Ascending aorta (tissue), 2 donors: ENCODE results near the gene SFSWAP. TPM values are rescaled to one million over a fixed set of nuclear protein-coding genes. Genes with fewer than 3 reads are reported as not detected.
"Not testable (repeated sequence)": the region's sequence is repeated elsewhere in the genome, so short reads cannot be mapped to it uniquely, and the experiment has no call there.

Source experiments
- DNase-seq, 2 donors: peaks; one replicate each; pipeline ENCODE4 v3.0.0-alpha.2; 2019; ENCODE audit warnings: low spot score in 2 of 2
- H3K27ac ChIP-seq, 2 donors: fragments of 200-600 bp; sonication (generic); one replicate each; pipeline ENCODE4 v1.5.1; 2016 to 2017; ENCODE audit warnings: mild to moderate bottlenecking in 1 of 2
- H3K27me3 ChIP-seq: fragments of 200-600 bp; sonication (generic); one replicate; pipeline ENCODE4 v1.5.1; 2017
- H3K36me3 ChIP-seq, 2 donors: fragments of 200-600 bp; sonication (generic); one replicate each; pipeline ENCODE4 v1.5.1; 2016
- H3K4me1 ChIP-seq, 2 donors: fragments of 200-600 bp; sonication (generic); one replicate each; pipeline ENCODE4 v1.5.1; 2016 to 2017; ENCODE audit warnings: mild to moderate bottlenecking in 1 of 2
- H3K4me3 ChIP-seq, 2 donors: fragments of 200-600 bp; sonication (generic); one replicate each; pipeline ENCODE4 v1.5.1; 2016 to 2017; ENCODE audit warnings: mild to moderate bottlenecking in 1 of 2
- H3K9me3 ChIP-seq, 2 donors: fragments of 200-600 bp; sonication (generic); one replicate each; pipeline ENCODE4 v1.5.1; 2016
- intact Hi-C: fragments of 100-400 bp; cut with DNase I; formaldehyde crosslinking; loops from one replicate; pipeline ENCODE4 v1.15.1; 2023
- total RNA-seq: library from RNA; depleted of rRNA; stranded (reverse); fragments of >200 nt; gene quantifications from one replicate; pipeline ENCODE4 v1.1.0, GENCODE V29; 2016
- TF ChIP-seq, protein P1 (sequence below), 3 experiments: fragments of 200-600 bp in 2 of 3; fragments of 450-650 bp in 1 of 3; sonication (generic) in 2 of 3; IDR thresholded peaks; one replicate each; pipeline ENCODE4 v1.5.1; 2016 to 2019; ENCODE audit warnings: antibody characterized with exemption in 3 of 3, mild to moderate bottlenecking in 1 of 3, moderate library complexity in 1 of 3

The SFSWAP gene
- total RNA-seq, 1 donor from 2014 or later, result 15.8 TPM

DNA sequence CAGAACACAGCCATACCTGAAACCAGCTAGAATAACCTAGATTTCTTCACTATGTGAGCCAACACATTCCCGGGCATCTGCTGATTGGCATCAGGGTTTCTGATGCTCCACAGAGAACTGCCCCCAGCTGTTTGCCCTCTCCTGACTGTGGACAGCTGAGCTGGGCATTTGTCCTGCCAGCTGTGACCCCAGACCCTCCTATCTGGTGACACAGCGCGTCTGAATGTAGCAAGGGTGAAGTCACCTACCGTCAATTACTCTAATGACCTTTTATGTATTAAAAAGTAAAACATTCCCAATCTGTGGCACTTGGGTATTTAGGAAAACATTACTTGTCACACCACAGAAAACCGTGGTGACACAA lies 29.7 kb upstream of the SFSWAP start:
- TF ChIP-seq, protein P1, sequence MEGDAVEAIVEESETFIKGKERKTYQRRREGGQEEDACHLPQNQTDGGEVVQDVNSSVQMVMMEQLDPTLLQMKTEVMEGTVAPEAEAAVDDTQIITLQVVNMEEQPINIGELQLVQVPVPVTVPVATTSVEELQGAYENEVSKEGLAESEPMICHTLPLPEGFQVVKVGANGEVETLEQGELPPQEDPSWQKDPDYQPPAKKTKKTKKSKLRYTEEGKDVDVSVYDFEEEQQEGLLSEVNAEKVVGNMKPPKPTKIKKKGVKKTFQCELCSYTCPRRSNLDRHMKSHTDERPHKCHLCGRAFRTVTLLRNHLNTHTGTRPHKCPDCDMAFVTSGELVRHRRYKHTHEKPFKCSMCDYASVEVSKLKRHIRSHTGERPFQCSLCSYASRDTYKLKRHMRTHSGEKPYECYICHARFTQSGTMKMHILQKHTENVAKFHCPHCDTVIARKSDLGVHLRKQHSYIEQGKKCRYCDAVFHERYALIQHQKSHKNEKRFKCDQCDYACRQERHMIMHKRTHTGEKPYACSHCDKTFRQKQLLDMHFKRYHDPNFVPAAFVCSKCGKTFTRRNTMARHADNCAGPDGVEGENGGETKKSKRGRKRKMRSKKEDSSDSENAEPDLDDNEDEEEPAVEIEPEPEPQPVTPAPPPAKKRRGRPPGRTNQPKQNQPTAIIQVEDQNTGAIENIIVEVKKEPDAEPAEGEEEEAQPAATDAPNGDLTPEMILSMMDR (IDR thresholded peaks at IDR 0.05), result no peak
- intact Hi-C loops, result no loop called here
- Histone ChIP-seq H3K27me3 (no peaks in the 10 kb centered on the region), H3K27ac (no peak overlapping the region), H3K4me3 (no peak overlapping the region), H3K36me3 (no peaks in the 10 kb centered on the region), H3K4me1 (no peaks in the 10 kb centered on the region), H3K9me3 (no peaks in the 10 kb centered on the region)
- peak in 1 of 2 donors; percentile 18 for DNase-seq

GRCh38 chr12:131681746-131682509 lies 29.0 kb upstream of the SFSWAP start:
- H3K27ac ChIP-seq, H3K4me1 ChIP-seq, H3K9me3 ChIP-seq, intact Hi-C loops, H3K27me3 ChIP-seq, H3K36me3 ChIP-seq, H3K4me3 ChIP-seq: not testable (repeated sequence)
- DNase-seq, result peak in 1 of 2 donors; percentile 54

GRCh38 chr12:131682510-131682895 lies 28.4 kb upstream of the SFSWAP start:
- no peak overlapping the region for H3K4me3 ChIP-seq
- H3K27me3 ChIP-seq, result no peaks in the 10 kb centered on the region
- intact Hi-C loops, result no loop called here
- TF ChIP-seq, protein P1 (IDR thresholded peaks at IDR 0.05), result no peak
- no peaks in the 10 kb centered on the region for H3K4me1 ChIP-seq
- no peak overlapping the region for H3K27ac ChIP-seq
- DNase-seq, result peak in 1 of 2 donors; percentile 33
- no peaks in the 10 kb centered on the region for H3K36me3 ChIP-seq
- no peaks in the 10 kb centered on the region for H3K9me3 ChIP-seq

GRCh38 chr12:131683266-131684014 lies 27.4 kb upstream of the SFSWAP start:
- H3K27me3 ChIP-seq, result no peaks in the 10 kb centered on the region
- TF ChIP-seq, protein P1 (IDR thresholded peaks at IDR 0.05), result no peak
- no peak overlapping the region for H3K27ac ChIP-seq
- intact Hi-C loops, result no loop called here
- H3K4me3 ChIP-seq, result no peak overlapping the region
- peak in 1 of 2 donors; percentile 56 for DNase-seq
- H3K9me3 ChIP-seq, result no peaks in the 10 kb centered on the region
- no peaks in the 10 kb centered on the region for H3K36me3 ChIP-seq
- H3K4me1 ChIP-seq, result no peaks in the 10 kb centered on the region

GRCh38 chr12:131684015-131684725 lies 26.7 kb upstream of the SFSWAP start:
- no peaks in the 10 kb centered on the region for H3K9me3 ChIP-seq
- intact Hi-C loops, result no loop called here
- no peaks in the 10 kb centered on the region for H3K27me3 ChIP-seq
- TF ChIP-seq, protein P1 (IDR thresholded peaks at IDR 0.05), result no peak
- no peak overlapping the region for H3K4me3 ChIP-seq
- DNase-seq, result peak in 1 of 2 donors; percentile 46
- no peak overlapping the region for H3K27ac ChIP-seq
- no peaks in the 10 kb centered on the region for H3K36me3 ChIP-seq
- H3K4me1 ChIP-seq, result no peaks in the 10 kb centered on the region
